GM19035 (cell line): Measurements from ENCODE around the gene SERPIND1.
"Not testable (repeated sequence)": the region's sequence is repeated elsewhere in the genome, so short reads cannot be mapped to it uniquely, and the experiment has no call there.

Experiments used
- ATAC-seq: cut with Tn5 transposase; IDR thresholded peaks from one replicate; pipeline ENCODE4 v1.9.1; 2021; ENCODE audit not compliant: unreplicated experiment

SERPIND1 gene

DNA sequence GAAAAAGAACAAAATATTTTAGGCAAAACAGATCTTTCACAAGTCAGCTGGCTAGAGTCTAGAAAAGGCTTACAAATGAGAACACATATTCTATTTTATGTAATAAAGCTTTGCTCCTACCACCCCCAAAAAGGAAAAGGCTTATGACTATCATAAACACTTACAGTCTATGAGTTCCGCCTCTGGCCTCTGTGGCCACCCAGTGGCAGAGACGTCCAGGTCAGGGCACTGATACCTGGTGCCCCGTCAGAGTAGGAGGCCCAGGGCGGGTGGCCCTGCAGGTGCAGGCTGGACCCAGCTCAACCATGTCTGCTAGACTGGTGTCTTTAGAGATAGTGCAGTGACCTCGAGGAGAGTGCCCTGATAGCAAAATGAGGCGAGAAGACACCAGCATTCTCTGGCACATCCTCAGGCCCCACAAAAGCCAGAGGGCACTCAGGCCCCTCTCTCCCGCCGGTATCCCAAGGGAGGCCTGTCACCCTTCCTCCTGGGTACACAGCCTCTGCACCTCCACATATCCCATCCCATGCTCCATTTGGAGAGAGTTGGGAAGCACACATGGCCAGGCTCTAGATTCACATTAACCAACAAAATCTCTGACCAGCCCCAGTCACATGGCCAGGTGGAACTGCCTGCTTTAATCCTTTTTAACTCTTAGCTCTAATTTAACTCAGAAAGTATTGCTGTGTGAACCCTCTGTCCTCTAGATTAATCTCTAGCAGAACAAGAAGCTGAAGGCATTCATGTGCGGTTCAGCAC is 27.3 kb upstream of the SERPIND1 start:
- ATAC-seq: no peak

DNA sequence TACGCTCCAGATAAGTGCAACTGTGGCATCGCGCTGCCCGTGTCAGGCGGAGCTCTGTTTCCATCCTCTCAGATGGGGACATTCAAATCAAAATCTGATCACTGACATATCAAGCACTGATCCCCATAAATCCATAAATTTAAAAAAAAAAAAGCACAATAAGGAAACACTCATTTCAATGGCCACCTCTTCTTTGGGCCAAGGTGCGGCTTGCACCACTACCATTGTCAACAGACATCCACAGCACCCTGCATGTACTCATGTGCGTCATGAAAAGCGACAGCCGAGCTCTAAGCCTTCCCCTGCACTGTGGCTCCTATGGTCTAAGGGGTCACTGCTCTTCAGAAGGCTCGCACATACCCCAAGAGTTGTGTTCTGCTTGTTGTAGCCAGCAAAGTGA is 26.7 kb upstream of the SERPIND1 start:
- ATAC-seq: no peak

GRCh38 chr22:20748082-20748481 is 25.8 kb upstream of the SERPIND1 start:
- no peak for ATAC-seq

- ATAC-seq: no peak
These were observed 25.0 kb upstream of the SERPIND1 start for GRCh38 chr22:20748731-20749428.

GRCh38 chr22:20749453-20749852 is 24.5 kb upstream of the SERPIND1 start:
- ATAC-seq: no peak

DNA sequence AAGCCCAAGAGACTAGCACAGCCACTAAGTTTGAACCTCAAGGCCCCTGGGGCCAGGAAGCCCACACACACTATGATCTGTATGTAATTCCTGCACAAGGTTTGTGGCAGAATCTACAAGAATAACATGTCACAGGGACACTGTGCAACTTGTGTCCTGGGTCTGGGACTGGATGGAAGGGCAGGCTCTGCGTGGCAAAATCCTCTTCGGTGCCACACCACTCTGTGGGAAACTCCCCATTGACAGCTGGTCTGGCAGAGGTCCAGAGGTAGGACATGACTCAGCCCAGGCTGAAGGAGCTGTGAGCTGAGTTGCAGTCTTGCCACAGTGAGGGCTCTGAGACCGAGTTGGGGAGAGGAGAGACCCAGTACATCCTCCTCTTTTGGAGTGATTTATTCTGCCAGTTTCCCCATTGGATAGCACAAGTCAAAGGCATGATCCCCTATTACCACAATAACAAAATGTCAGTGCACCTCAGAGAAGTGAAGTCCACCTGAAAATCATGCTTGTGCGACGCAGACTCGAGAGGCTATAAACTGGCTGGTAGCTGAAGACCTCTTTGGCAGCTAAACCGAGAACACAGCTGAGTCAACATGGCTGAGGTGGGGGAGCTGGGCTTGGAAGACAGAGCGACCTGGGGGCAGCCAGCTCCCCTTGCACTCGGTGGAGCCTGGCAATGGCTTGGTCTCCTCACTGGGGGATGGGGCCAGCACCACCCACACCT is 23.3 kb upstream of the SERPIND1 start:
- no peak for ATAC-seq

- no peak for ATAC-seq
These were observed 22.6 kb upstream of the SERPIND1 start for GRCh38 chr22:20751185-20751851.

DNA sequence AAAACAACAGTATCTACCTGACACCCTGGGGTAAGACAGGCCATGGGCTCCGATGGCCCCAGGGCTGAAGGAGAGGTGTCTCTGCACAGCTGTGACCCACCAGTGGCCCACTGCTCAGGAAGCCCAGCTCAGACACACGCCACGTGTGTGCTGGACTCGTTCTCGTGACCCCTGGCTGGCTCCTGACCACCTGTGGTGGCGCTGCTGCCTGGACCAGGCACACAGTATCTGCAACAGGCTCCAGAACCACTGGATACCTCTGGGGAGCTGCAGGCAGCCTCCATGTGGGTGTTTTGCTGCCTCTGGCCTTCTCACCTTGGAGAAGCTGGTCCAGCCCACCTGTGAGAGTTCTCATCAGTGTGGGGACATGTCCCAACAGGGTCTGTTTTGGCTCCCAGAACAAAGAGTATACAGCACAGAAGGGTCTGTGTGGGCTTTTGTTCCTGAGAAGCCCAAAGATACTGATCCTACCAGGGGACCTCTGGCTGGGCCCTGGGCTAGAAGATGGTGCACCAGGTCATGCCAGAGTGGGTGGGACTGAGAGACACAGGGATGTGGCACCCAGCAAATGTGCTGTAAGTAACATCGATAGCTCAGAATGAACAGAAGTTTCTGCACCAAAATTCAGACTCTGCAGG is 21.7 kb upstream of the SERPIND1 start:
- no peak for ATAC-seq

DNA sequence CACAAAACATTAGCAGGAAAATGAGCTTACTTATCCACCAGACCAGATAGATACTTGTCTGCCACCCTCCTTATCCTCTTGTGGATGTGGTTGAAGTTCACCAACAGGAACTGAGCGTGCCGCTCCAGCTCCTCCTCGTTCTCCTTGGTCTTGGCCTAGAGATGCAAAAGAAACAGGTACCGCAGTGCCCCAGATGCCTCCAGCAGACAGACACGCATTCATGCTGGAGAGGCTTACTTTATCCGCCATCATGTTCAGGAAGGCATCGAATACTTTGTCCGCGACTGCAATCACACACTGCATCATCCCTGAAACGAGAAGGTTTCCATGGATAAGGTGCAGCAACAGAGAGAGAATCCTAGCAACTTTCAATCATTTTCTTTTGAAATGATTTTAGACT is 21.0 kb upstream of the SERPIND1 start:
- ATAC-seq: no peak

- ATAC-seq: no peak
These were observed 17.1 kb upstream of the SERPIND1 start for GRCh38 chr22:20756846-20757245.

- no peak for ATAC-seq
These were observed 15.2 kb upstream of the SERPIND1 start for GRCh38 chr22:20758688-20759087.

- ATAC-seq: no peak
These were observed 13.8 kb upstream of the SERPIND1 start for GRCh38 chr22:20760084-20760483.

DNA sequence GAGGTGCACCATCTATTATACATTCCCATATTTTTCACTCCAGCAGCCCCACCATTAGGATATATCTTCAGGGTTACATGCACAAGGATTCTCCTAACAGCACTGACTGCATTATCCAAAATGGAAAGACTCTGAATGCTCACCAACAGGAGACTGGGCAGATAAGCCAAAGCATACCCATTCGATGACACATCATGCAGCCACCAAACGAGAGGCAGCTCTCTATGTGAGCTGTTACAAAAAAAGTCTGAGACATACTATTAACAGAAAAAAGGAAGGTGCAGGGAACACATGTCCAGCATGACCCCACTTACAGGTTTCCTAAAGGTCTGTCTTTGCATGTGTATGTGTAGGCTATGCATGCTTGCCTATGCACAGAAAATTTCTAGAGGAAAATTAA is 12.4 kb upstream of the SERPIND1 start:
- no peak for ATAC-seq

DNA sequence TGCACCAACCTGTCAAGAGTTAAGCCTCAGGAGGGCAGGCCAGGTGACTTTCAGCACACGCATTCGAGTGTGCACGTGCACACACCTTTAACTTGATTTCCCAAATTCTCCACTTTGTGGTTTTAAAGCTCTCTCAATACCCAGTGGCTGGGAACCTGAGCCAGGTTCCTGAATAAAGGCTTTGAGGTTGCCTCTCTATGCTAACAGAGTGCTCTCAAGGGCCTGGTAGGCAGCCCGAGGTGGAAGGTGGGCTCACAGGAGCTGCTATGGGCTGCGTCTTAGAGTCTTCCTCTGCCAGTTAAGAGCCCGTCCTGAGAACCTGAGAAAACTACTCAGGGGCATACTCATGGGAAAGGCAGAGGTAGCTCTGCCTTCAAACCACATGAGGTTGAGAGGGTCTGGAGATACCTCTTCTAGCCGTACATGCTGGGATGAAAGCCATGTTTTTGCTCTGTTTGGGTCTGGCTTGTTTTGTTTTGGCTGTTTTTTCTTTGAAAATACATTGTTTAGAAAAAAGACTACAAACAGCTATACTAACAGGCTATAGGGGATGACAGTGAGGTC is 11.6 kb upstream of the SERPIND1 start:
- no peak for ATAC-seq

- no peak for ATAC-seq
These were observed 10.1 kb upstream of the SERPIND1 start for GRCh38 chr22:20763630-20764470.

DNA sequence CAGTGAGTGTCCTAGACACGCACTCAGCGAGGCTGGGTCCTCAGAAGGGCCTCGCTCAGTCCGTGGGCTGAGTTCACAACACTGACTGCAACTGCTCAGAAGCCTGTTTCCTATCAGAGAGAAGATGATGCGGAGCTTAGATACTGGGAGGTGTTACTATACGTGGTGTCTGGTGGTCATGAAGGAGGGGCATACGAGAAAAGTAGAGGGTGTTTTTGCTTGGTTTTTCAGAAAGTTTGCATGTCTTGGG is 9.5 kb upstream of the SERPIND1 start:
- no peak for ATAC-seq

DNA sequence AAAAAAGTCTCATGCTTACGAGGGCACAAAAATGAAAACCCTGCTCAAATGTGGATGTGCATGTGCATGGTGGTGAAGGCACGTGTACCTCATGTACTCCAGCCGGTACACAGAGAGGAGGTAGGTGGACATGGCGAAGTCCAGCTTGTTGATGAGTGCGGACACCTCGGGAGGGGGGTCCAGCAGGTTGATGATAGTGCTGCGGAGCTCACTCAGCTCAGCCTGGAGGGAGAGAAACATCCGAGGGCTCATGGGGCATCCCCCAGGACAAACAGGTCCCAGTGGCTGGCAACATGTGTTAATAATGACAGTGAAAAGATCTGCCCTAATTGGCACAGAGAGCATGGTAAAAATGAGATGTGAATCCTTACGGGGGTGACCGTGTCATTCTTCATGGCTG is 9.2 kb upstream of the SERPIND1 start:
- no peak for ATAC-seq

GRCh38 chr22:20765938-20766337 is 8.0 kb upstream of the SERPIND1 start:
- ATAC-seq: no peak

- no peak for ATAC-seq
These were observed 7.4 kb upstream of the SERPIND1 start for GRCh38 chr22:20766530-20766929.

- ATAC-seq: not testable (repeated sequence)
These were observed 4.5 kb upstream of the SERPIND1 start for GRCh38 chr22:20769496-20769826.
